ENCODE measurements around the gene WNT16.

- no peak for TF ChIP-seq GATA2 (IDR thresholded peaks at IDR 0.05; ENCODE audit: low read depth, low read length)
- TF ChIP-seq GATA3 (IDR thresholded peaks at IDR 0.05; ENCODE audit: low read depth, low read length) = no peak
Observed at GRCh38 chr7:121355574-121355973, 26.8 kb downstream of the WNT16 start.
